Tibial nerve (tissue), 4 donors: ENCODE measurements around the gene FAM83F. TPM values are rescaled to one million over a fixed set of nuclear protein-coding genes. Genes with fewer than 3 reads are reported as not detected.

Experiments used
- DNase-seq, 2 donors: peaks; one replicate each; pipeline ENCODE4 v3.0.0-alpha.2; 2019; ENCODE audit warnings: low spot score in 2 of 2
- H3K27ac ChIP-seq, 4 donors: fragments of 200-600 bp; sonication (generic) in 3 of 4; one replicate each; pipeline ENCODE4 v1.5.1; 2017 to 2019; ENCODE audit warnings: mild to moderate bottlenecking in 1 of 4
- H3K27me3 ChIP-seq, 2 donors: fragments of 200-600 bp; sonication (generic) in 1 of 2; one replicate each; pipeline versions ENCODE4 v1.5.1 to v1.6.0; 2017 to 2019
- H3K36me3 ChIP-seq, 3 donors: fragments of 200-600 bp; sonication (generic); one replicate each; pipeline ENCODE4 v1.5.1; 2018 to 2019
- H3K4me1 ChIP-seq, 4 donors: fragments of 200-600 bp; sonication (generic) in 3 of 4; one replicate each; pipeline ENCODE4 v1.5.1; 2017 to 2019
- H3K4me3 ChIP-seq, 4 donors: fragments of 200-600 bp; sonication (generic) in 3 of 4; one replicate each; pipeline ENCODE4 v1.5.1; 2017 to 2019; ENCODE audit warnings: mild to moderate bottlenecking in 1 of 4, moderate library complexity in 1 of 4
- H3K9me3 ChIP-seq, 4 donors: fragments of 200-600 bp; sonication (generic) in 3 of 4; one replicate each; pipeline ENCODE4 v1.5.1; 2017 to 2019
- EP300 ChIP-seq, 2 donors: sonication (generic); formaldehyde crosslinking; IDR thresholded peaks; one replicate each; pipeline ENCODE4 v1.6.1; 2017; ENCODE audit warnings: antibody characterized with exemption in 2 of 2, mild to moderate bottlenecking in 1 of 2
- POLR2A ChIP-seq, 2 donors: fragments of 450-650 bp; IDR thresholded peaks; one replicate each; pipeline ENCODE4 v1.6.1; 2017; ENCODE audit warnings: antibody characterized with exemption in 2 of 2, mild to moderate bottlenecking in 2 of 2, moderate library complexity in 2 of 2
- WGBS, 2 donors: methylation state at CpG; one replicate each; pipeline ENCODE4 v1.1.5; 2018; 5-methylcytosine and 5-hydroxymethylcytosine counted together
- total RNA-seq, 4 donors: library from RNA; depleted of rRNA; stranded (reverse); fragments of >200 nt; gene quantifications; one replicate each; pipeline ENCODE4 v1.1.0, GENCODE V29; 2016
- TF ChIP-seq, protein P1 (sequence below), 5 experiments: fragments of 200-600 bp in 3 of 5; fragments of 450-650 bp in 2 of 5; sonication (generic) in 3 of 5; IDR thresholded peaks; one replicate each; pipeline ENCODE4 v1.5.1; 2016 to 2019; ENCODE audit warnings: antibody characterized with exemption in 5 of 5, mild to moderate bottlenecking in 3 of 5, moderate library complexity in 2 of 5

Gene FAM83F
- total RNA-seq, 4 donors from 2014 or later = 8.2 to 11.2 (median 9.8) TPM

DNA sequence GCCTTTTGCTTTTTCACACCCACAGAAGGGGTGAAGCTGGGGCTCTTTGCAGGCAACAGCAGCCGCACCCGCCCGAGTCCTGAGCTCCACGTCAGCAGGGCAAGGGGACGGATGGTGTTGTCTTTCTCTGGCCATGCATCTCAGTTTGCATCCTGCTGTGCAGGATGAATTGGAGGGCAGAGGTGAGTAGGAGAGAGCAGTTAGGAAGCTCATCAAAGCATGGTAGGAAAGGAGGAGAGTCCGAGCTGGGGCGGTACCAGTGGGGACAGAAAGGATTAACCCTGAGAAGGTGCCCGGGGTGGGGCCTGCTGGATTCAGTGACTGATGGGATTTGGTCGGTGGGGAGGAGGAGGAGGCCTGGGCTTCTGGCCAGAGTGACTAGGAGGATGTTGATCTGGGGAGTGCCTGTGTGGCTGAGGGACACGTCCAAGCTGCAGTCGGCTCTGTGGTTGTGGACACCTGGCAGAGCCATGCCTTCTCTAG lies 14.6 kb downstream of the FAM83F start:
- H3K4me1 ChIP-seq = peaks cover 0 to 28% (median 3%) of the 10 kb centered on the region in 4 donors
- TF ChIP-seq EP300 (IDR thresholded peaks at IDR 0.05) (no peak), POLR2A (IDR thresholded peaks at IDR 0.05) (no peak)
- TF ChIP-seq, protein P1, sequence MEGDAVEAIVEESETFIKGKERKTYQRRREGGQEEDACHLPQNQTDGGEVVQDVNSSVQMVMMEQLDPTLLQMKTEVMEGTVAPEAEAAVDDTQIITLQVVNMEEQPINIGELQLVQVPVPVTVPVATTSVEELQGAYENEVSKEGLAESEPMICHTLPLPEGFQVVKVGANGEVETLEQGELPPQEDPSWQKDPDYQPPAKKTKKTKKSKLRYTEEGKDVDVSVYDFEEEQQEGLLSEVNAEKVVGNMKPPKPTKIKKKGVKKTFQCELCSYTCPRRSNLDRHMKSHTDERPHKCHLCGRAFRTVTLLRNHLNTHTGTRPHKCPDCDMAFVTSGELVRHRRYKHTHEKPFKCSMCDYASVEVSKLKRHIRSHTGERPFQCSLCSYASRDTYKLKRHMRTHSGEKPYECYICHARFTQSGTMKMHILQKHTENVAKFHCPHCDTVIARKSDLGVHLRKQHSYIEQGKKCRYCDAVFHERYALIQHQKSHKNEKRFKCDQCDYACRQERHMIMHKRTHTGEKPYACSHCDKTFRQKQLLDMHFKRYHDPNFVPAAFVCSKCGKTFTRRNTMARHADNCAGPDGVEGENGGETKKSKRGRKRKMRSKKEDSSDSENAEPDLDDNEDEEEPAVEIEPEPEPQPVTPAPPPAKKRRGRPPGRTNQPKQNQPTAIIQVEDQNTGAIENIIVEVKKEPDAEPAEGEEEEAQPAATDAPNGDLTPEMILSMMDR (IDR thresholded peaks at IDR 0.05) = no peak
- DNase-seq = no peak
- H3K36me3 ChIP-seq = no peaks in the 10 kb centered on the region
- WGBS, 2 donors = 13 to 19% methylated on average over 9 to 11 of the region's 11 CpGs
- no peaks in the 10 kb centered on the region for H3K9me3 ChIP-seq
- peaks cover 0 to 15% of the 10 kb centered on the region in 2 donors for H3K27me3 ChIP-seq
- peak overlapping the region; percentile 52 to 74 (median 61) for H3K27ac ChIP-seq
- no peak overlapping the region for H3K4me3 ChIP-seq

DNA sequence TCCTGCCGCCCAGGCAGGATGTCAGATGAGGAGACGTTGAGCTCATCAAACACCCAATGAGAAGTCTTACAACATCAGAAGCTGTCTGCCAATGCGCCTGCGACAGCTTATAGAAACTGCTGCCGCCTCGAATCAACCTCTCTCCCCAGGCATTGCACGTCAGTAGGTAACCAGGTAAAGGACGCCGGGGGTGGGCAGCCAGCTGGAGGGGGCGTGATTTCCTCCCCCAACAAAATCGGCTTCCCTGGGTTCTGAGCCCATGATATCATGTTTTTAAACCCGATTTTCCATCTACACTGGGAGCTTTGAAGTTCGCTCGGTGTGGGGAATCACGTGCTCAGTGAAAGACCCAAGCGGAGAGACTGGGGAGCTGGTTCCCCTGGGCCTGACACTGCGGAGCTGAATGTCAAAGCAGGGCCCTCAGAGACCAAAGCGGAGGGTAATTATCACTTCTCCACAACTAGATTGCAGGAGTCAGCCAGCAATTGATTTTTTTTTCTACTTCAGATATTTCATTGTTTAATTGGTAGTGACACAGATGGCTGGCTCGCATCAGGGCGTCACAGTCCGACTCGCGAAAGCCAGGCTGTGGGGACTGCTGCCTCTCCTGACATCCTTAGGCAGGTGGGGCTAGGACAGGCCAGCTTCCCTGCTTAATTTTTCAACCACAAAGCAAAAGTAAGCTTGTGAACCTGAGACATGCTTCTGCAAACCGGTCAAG lies 15.4 kb downstream of the FAM83F start:
- Histone ChIP-seq H3K27ac (peak overlapping the region in 2 of 4 donors; percentile 52 to 74), H3K27me3 (peaks cover 0 to 15% of the 10 kb centered on the region in 2 donors), H3K4me3 (no peak overlapping the region), H3K36me3 (no peaks in the 10 kb centered on the region), H3K9me3 (no peaks in the 10 kb centered on the region), H3K4me1 (peaks cover 0 to 28% (median 3%) of the 10 kb centered on the region in 4 donors)
- 59 to 61% methylated on average over 24 of the region's 24 CpGs for WGBS, 2 donors
- no peak for DNase-seq
- TF ChIP-seq, protein P1 (IDR thresholded peaks at IDR 0.05) = no peak
- TF ChIP-seq POLR2A (IDR thresholded peaks at IDR 0.05) (no peak), EP300 (IDR thresholded peaks at IDR 0.05) (no peak)

DNA sequence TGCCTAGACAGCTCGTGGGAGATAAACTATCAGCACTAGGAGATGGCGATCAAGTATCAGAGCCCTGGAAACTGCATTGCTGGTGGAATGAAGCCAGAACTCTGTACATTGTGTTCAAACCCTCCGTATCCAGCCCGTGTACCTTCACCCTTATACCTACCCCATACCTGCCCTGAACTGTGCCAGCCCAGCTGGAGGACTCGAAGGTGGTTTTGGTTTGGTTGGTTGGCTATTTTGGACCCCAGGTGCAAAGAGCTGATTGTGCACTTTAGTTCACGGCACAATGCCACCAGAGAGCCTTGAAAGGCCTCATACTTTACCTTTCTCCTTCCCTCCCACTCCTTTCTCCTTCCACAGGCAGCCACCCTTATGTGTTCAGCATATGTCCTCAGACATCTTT lies 16.0 kb downstream of the FAM83F start:
- WGBS, 2 donors = 80 to 92% methylated on average over 5 to 6 of the region's 6 CpGs
- Histone ChIP-seq H3K27ac (peak overlapping the region in 1 of 4 donors; percentile 74), H3K4me3 (no peak overlapping the region), H3K9me3 (no peaks in the 10 kb centered on the region), H3K4me1 (peaks cover 0 to 28% (median 3%) of the 10 kb centered on the region in 4 donors), H3K36me3 (no peaks in the 10 kb centered on the region), H3K27me3 (peaks cover 0 to 15% of the 10 kb centered on the region in 2 donors)
- TF ChIP-seq EP300 (IDR thresholded peaks at IDR 0.05) (no peak), POLR2A (IDR thresholded peaks at IDR 0.05) (no peak)
- TF ChIP-seq, protein P1 (IDR thresholded peaks at IDR 0.05) = no peak
- no peak for DNase-seq

DNA sequence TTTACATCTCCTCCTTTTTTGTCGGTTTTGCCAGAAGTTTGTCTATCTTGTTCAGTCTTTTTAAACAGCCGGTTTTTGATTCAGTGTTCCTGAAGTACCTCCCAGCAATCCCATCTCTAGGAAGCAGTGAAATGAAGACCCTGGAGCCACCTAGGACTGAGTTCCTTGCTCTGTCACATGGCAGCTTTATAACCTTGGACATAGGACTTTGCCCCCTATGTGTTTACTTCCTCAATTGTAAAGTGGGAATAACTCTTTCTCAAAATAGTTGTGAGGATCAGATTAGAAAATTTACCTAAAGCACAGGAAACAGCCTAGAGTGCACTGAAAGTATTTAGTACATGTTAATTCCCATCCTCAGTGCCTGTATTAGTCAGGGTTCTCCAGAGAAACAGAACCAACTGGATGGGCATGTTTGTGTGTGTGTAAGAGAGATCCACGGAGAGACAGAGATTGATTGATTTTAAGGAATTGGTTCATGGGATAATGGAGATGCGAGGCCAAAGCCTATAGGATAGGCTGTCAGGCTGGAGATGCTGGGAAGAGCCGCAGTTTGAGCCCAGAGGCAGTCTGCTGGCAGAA lies 20.0 kb downstream of the FAM83F start:
- TF ChIP-seq EP300 (IDR thresholded peaks at IDR 0.05) (no peak), POLR2A (IDR thresholded peaks at IDR 0.05) (no peak)
- TF ChIP-seq, protein P1 (IDR thresholded peaks at IDR 0.05) = no peak
- Histone ChIP-seq H3K27ac (peak overlapping the region in 1 of 4 donors; percentile 38), H3K4me1 (peaks cover 0 to 5% (median 2%) of the 10 kb centered on the region in 4 donors), H3K9me3 (no peaks in the 10 kb centered on the region), H3K36me3 (peaks cover 0 to 7% (median 0%) of the 10 kb centered on the region in 3 donors), H3K4me3 (no peak overlapping the region), H3K27me3 (peaks cover 0 to 9% of the 10 kb centered on the region in 2 donors)
- DNase-seq = no peak
- 84 to 85% methylated on average over 5 of the region's 5 CpGs for WGBS, 2 donors
